Measurements from ENCODE around the gene AMOTL1. TPM values are rescaled to one million over a fixed set of nuclear protein-coding genes. Genes with fewer than 3 reads are reported as not detected.

AMOTL1 gene
- total RNA-seq, result 17.8 and 25.3 TPM in 2 replicates

GRCh38 chr11:94767701-94768601 is at the start of gene AMOTL1:
TSS of gene AMOTL1 (plus strand) at chr11:94768356. CDS start at chr11:94768512, 156 bp downstream.

Other genes with a start within 250 kb of the AMOTL1 start
- gene FUT4, start 224.4 kb upstream of the AMOTL1 start, total RNA-seq, result 4.0 and 5.1 TPM in 2 replicates
- 0.82 and 1.4 TPM in 2 replicates for gene PIWIL4, start 201.0 kb upstream of the AMOTL1 start, total RNA-seq
- 26.0 and 35.2 TPM in 2 replicates for gene CWC15, start 205.2 kb downstream of the AMOTL1 start, total RNA-seq
- gene KDM4D, start 205.4 kb downstream of the AMOTL1 start, total RNA-seq, result 0.35 and 0.77 TPM in 2 replicates